Spleen (tissue), 7 donors: ENCODE results near the gene MTFMT.

Source experiments
- POLR2AphosphoS5 ChIP-seq, 3 donors: sonication (generic); formaldehyde crosslinking; IDR thresholded peaks; one replicate each; pipeline ENCODE4 v1.5.1; 2017; ENCODE audit warnings: antibody characterized with exemption in 3 of 3
- TF ChIP-seq, protein P1 (sequence below), 11 experiments: fragments of 200-600 bp in 7 of 11; fragments of 450-650 bp in 4 of 11; sonication (generic) in 4 of 11; IDR thresholded peaks in 8 of 11; conservative IDR thresholded peaks in 3 of 11; 1 replicate in 7 of 11; 2 replicates in 4 of 11; pipeline versions ENCODE4 v1.4.0 to v1.8.0; 2016 to 2021; ENCODE audit warnings: antibody characterized with exemption in 11 of 11, inconsistent platforms in 4 of 11, mild to moderate bottlenecking in 1 of 11
- donor health status: DM: no; HTN: no; CAD: no; lungs with moderate emphysema.
- donor health status: DM: no; HTN: no; CAD: no.
- donor health status: DM: no; HTN: no; CAD: no.

DNA sequence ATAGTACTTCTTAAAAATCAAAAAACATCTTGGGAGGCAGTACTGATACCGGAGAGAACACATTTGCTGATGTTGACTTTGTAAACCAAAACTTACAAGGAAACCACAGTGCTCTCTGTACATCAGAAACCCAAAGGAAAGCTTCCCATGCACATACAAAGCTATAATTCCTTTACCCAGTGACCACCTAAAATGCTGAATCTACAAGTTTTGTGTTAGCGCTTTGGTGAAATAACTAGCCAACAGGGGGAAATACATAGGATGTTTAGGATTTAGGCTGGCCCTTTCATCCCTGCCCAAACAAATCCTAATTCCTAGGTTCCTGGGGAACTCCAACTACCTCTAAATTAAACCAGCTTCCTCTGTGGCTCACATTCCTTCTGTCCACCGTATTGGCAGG lies 24.4 kb downstream of the MTFMT start:
- TF ChIP-seq, protein P1, sequence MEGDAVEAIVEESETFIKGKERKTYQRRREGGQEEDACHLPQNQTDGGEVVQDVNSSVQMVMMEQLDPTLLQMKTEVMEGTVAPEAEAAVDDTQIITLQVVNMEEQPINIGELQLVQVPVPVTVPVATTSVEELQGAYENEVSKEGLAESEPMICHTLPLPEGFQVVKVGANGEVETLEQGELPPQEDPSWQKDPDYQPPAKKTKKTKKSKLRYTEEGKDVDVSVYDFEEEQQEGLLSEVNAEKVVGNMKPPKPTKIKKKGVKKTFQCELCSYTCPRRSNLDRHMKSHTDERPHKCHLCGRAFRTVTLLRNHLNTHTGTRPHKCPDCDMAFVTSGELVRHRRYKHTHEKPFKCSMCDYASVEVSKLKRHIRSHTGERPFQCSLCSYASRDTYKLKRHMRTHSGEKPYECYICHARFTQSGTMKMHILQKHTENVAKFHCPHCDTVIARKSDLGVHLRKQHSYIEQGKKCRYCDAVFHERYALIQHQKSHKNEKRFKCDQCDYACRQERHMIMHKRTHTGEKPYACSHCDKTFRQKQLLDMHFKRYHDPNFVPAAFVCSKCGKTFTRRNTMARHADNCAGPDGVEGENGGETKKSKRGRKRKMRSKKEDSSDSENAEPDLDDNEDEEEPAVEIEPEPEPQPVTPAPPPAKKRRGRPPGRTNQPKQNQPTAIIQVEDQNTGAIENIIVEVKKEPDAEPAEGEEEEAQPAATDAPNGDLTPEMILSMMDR (IDR thresholded peaks at IDR 0.05 in 8 of 11, conservative IDR thresholded peaks at IDR 0.05 in 3 of 11): no peak
- TF ChIP-seq POLR2AphosphoS5 (IDR thresholded peaks at IDR 0.05): no peak
